Activated CD8-positive, alpha-beta memory T cell treated with anti-CD3 and anti-CD28 coated beads, Interleukin-2, amount 50 U/mL, for 1 hour (primary cell): ENCODE data around the gene RIOK3.
A peak's percentile ranks its signal among the peaks of the same experiment; 100 is the strongest.
"Not testable (repeated sequence)": the region's sequence is repeated elsewhere in the genome, so short reads cannot be mapped to it uniquely, and the experiment has no call there.

Experiments
- DNase-seq: peaks from one replicate; pipeline ENCODE4 v3.0.0-alpha.2; 2020; ENCODE audit errors: extremely low read depth

Gene RIOK3

DNA sequence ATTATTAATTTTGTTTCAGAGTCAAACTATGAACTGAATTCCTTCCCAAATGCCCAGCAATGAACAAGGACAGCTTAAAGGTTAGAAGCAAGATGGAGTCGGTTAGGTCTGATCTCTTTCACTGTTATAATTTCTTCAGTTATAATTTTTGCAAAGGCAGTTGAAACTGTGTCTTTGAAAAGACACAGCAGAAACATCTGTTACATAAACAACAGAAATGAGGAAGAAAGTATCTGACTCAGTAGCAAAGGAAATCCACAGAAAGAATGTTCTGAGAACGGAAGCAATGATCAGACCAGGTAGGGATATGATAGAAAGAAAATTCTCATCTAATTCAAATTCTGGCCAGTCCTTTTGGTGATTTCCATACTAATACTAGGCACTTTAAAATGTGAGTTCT, 45.0 kb downstream of the RIOK3 start:
- no peak for DNase-seq

DNA sequence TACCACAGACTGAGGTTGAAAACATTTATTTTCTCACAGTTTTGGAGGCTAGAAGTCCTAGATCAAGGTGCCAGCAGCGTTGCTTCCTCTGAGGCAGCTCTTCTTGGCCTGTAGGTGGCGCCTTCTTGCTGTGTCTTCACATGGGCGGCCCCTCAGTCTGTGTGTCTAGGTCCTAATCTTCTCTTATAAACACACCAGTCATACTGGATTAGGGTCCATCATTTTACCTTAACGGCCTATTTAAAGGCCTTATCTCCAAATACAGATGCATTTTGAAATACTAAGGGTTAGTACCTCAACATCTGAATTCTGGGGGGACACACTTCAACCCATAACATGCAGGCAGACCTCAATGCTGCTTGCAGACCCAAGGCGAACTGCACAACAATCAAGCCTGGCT, 45.8 kb downstream of the RIOK3 start:
- peak; percentile 56 for DNase-seq

DNA sequence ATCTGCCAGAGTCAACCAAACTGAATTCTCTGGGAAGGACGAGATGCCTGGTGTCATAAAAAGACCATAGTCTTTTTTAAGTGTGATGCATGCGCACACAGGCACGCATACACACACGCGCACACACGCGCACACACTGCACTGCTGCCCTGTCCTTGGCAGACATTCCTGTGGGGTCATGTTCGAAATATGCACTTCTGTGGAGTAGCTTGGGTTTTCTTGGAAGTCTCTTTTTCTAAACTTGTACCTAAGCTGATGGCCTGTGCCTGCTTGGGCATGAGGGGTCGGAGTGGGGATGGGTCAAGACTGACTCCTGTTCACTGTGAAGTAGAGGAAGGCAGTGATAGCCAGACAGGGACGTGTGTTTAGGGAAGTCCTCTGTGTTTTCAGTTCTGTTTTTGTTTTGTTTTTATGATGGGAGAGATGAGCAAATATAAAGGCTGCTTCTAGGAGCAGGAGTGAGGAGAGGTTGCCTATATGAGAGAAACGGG, 46.2 kb downstream of the RIOK3 start:
- no peak for DNase-seq

DNA sequence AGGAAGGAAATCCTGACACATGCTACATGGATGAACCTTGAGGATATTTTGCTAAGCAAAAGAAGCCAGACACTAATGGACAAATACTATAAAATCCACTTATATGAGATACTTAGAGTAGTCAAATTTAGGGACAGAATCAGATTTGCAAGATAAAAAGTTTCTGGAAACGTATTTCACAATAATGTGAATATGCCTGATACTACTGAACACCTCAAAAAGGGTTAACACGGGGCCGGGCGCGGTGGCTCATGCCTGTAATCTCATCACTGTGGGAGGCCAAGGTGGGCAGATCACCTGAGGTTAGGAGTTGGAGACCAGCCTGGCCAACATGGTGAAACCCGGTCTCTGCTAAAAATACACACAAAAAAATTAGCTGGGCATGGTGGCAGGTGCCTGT, 48.5 kb downstream of the RIOK3 start:
- no peak for DNase-seq

DNA sequence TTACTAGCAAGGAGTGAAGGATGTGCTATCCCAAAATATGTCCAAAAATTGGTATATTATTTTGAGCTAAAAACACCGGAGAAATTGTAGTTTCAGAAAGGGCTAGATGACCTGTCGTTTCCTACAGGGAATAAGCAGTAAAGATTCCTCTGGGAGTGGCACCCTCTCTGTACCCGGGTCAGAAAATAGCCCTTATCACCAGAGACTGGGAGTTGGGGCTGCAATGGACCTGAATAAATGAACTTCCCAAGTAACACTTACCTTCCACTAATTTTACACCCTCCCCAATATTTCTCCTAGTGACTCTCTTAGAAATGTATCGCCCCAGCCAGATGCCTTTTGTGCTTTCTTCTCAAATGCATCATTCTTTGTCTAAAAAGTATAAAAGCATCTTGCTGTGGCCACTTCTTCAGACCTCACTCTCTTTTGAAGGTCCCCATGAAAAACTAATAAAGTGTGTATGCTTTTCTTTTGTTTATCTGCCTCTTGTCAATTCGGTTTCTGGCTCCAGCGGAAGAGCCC, 49.5 kb downstream of the RIOK3 start:
- no peak for DNase-seq

DNA sequence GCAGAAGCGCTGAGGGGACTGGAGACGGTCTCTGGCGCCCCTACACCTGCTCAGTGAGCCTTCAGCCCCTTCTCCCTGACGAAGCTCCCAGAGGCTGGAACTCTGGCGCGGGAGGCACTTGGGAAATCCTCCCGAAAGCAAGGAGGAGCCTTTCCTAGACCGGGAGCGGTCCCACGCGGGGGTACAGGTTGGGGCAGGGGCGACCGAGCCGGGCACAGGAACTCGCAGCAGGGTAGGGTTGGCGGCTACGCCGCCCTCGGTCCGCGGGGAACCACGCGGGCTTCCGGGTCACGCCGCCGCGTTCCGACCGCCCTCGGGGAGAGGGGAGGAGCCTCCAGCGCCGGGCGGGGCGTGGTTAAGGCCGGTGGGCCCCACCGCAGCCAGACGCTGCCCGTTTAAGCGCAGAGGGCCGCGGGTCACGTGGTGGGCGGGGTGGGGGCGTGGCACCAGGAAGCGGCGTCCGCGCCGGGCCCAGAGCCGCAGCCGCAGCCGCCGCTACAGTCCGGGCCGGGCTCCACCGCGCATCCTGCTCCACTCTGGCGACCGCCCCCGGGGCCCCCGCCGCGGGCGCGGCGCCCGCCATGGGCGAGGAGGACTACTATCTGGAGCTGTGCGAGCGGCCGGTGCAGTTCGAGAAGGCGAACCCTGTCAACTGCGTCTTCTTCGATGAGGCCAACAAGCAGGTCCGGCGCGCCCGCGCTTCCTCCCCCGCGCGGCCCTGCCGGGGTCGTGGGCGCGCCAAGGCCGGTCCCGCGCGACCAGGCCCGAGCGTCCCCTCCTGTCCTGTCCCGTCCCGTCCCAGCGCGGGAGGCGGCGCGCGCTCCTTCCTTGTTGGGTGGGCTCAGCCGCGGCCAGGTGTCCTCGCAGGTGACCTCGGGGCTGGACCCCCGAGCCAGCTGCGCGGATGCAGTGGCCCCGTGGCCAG, 50.2 kb downstream of the RIOK3 start, which contains the start of gene RMC1:
TSS of gene RMC1 (plus strand) at position 474 of the 925 bp plus-strand sequence. CDS start at position 582, 108 bp downstream.
- peak; percentile 83 for DNase-seq

DNA sequence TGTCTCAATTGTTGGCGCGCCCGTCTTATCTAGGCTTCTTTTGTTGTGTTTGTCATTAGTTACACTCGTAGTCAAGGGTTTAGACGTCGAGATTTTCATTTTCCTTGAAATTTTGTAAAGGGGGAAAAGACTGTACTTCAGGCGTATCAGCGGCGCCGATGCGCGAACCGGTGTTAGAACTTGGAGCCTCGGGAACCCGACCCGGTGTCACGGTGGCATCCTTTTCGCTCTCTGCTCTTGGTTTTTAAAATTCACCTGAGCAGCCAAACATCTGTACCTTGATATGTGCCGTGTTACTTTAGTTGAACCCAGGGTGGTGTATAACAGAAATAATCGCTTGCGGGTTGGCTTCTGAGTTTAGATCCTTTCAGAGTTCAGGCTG, 50.9 kb downstream of the RIOK3 start:
- DNase-seq: no peak

DNA sequence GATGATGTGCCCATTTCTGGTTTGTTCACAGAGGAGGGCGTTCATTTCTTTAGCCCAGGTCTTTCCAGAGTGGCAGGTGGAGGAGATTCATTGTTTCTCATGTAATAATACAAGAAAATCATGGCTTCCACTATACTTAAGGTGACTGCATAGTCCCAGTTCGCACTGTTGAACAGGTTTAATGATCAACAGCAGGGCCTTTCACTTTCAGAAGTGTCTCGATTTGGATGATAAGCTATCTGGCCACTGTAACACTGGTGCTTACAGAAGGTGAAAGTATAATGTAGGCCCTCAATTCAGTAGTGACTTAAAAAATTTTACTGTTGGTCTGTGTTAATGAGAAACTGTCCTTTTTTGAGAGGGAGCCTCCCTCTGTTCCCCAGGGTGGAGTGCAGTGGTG, 51.6 kb downstream of the RIOK3 start:
- DNase-seq: no peak

DNA sequence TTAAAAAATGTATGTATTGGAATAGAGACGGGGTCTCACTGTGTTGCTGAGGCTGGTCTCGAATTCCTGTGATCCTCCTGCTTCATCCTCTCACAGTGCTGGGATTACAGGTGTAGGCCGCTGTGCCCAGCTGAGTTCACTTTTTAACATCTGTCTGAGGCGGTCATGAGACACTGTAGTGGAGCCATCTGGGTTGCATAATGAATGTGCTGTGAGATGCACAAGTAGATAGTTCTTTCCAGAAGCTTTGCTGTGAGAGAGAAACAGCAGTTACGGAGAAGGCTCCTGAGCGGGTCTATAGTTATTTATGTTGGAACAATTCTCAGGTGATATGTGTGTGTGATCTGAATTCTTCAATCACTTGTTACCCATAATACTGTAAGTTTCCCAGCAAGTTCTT, 53.3 kb downstream of the RIOK3 start:
- DNase-seq: no peak

DNA sequence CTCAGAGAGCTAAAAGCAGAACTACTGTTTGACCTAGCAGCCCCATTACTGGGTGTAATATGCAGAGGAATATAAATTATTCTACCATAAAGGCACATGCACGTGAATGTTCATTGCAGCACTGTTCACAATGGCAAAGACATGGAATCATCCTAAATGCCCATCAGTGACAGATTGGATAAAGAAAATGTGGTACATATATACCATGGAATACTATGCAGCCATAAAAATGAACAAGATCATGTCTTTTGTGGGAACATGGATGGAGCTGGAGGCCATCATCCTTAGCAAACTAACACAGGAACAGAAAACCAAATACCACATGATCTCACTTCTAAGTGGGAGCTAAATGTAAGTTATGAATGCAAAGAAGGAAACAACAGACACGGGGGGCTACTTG, 57.8 kb downstream of the RIOK3 start:
- DNase-seq: not testable (repeated sequence)

DNA sequence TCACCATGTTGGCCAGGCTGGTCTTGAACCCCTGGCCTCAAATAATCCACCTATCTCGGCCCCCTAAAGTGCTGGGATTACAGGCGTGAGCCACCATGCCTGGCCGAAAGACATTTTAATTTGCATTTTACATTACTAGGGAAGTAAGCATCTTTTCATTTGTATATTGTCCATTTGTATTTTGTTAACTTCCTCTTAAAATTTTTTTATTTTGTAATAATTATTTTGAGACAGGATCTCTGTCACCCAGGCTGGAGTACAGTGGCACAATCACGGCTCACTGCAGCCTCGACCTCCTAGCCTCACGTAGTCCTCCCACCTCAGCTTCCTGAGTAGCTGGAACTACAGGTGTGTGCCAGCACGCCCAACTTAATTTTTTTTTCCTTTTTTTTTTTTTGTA, 59.1 kb downstream of the RIOK3 start:
- not testable (repeated sequence) for DNase-seq

DNA sequence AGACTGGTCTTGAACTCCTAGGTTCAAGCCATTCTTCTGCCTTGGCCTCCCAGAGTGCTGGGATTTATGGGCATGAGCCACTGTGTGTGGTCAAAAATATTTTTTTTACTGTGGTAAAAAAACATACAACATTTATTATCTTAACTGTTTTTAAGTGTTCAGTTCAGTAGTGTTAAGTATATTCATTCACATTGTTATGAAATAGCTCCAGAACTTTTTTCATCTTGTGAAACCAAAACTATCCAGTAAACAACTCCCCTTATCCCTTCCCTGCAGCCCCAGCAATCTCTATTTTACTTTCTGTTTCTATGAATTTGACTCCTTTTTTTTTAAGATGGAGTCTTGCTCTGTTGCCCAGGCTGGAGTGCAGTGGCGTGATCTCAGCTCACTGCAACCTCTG, 59.6 kb downstream of the RIOK3 start:
- no peak for DNase-seq

DNA sequence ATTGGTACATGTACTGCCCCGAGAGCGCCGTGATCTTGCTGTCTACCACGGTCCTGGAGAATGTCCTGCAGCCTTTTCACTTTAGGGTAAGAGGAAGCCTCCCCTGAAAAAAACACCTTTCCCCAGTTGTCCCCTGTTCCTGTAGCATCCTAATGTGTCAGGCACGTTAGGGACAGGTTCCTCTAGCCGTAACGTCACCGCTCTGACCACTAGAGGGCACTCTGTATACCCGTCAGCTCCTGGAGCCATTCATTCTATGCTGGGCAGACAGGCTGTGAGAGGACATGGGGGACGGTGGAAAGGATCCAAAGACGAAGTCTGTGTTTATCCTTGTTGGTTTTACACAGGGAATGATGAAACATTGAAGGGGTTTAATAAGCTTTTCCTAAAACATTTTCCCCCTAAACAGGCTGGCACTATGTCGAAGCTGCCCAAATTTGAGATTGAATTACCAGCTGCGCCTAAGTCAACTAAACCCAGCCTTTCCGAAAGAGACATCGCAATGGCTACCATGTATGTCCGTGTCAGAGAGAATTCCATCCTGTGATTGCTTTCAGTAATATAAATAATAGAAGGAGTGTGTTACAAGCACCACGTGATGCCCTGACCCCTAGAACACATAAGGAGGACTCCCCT, 62.9 kb downstream of the RIOK3 start:
- peak; percentile 46 for DNase-seq

DNA sequence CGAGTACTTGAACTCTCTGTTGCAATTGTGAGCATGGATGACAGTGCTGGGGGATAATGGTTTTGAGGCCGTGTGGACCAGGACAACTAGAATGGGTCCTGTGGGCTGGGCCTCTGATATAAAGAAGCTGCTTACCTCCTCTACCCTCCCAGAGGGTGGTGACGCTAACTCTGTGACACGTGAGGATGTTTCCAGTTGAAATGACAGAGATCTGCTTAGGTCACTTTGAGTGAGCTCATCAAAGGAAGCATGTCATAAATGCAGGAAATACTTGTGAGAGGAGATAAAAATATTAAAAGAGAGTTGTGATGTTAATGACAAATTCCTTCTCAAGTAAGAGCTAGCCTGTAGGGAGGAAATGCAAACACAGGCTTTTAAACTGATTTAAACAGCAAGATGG, 66.6 kb downstream of the RIOK3 start:
- DNase-seq: no peak

DNA sequence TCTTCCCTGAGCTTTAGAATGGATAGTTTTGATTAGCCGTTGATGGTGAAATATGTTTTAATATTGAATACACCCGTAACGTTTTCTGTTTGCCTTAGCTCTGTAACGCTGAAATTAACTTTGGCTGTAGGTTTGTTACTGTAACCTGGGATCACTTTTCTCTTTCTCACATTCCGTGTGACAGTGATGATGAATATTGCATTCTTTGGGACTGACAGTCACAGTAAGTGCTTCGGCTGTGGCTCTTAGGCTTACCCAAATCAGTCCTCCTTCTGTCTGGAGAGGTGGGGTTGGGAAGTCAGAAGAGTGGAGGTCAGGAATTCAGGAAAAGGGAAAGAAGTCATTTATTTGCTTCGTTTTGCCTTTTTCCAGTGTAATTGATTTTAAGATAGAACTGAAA, 68.2 kb downstream of the RIOK3 start:
- DNase-seq: no peak

DNA sequence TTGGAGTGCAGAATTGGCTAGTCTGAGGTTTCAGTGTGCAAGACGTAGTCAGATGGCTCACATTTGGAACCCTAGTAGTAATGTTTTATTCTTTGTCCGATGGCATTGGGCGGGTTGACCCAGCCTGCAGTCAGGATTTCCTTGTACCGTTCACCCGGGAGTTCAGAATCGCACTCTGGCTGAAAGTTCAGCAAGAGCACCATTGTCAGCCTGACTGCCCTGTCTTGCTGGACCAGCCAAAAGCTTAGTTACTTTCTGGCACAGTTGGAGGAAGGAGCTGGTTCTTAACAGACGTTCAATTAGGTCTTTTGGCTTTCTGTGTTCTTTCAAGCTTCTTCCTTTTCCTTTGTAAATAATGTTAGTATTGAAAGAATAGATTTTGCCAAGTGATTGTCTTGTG, 68.8 kb downstream of the RIOK3 start:
- no peak for DNase-seq

DNA sequence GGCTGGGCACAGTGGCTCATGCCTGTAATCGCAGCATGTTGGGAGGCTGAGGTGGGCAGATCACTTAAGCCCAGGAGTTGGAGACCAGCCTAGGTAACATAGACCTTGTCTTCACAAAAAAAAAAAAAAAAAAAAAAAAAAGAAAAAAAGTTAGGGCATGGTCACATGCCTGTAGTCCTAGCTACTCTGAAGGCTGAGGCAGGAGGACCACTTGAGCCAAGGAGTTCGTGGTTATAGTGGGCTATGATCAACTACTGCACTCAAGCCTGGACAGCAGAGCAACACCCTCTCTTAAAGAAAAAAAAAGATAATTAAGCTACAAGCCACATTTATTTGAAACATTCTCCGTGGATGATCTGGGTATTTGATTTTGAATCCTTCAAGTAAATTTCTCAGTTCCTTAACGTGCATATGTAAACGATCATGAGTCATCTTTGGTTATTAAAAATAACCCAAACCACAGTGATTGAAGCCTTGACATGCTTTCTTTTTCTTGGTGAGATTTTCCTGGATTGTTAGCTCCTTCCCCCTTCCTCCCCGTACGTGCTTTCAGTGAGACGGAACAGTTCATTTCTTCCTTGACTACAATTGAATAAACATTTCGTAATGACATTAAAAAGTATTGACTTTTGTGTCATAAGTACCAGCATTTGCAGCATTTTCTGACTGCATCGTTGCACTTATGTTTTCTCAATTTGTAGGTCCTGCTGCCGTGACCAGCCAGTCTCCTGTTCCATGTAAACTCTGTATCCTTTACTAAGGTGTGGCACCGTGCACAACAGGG, 70.5 kb downstream of the RIOK3 start:
- no peak for DNase-seq

DNA sequence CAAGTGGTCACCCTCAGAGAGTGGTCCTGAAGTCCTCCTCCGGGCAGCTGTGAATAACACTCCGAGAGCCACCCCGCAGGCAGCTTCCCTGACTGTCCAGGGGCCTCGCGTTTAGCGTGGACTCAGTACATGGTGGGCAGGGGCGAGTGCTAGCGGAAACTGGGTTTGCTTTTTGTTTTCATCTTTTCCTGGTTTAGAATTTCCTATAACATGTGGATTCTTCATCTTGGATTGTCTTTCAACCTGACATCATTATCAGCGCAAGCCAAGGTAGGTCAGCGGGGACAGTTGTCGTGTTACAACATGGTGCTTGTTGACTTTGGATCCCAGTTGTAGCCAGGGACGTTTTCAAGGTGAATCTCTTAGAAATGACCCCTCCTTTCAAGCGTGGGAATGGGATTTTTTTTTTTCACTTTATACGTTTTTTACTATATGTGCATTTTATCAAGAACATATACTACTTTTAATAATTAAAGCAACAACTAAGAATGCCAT, 71.2 kb downstream of the RIOK3 start:
- DNase-seq: no peak

DNA sequence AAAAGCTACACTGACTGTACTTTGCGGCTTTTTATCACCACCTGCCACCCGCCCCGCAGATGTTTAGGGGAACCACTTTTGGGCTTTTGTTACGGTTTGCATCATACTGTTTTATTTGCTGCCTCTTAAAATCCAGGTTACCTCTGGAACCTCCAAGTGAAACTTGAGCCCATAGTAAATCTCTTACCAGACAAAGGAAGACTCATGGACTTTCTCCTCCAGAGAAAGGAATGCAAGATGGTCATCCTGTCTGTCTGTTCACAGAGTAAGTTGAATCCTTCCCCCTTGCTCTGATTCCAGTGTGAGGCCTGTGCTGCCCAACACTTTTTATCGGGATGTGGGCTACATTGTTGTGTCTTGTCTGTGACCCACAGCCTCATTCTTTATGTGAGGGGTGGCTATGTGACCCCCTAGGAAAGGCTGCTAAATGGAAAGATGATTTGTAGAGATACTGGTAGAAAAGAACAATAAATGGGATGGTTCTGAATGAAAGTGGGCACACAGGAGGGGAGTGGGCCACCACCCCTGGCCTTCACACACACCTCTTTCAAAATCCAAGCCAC, 73.5 kb downstream of the RIOK3 start:
- no peak for DNase-seq

DNA sequence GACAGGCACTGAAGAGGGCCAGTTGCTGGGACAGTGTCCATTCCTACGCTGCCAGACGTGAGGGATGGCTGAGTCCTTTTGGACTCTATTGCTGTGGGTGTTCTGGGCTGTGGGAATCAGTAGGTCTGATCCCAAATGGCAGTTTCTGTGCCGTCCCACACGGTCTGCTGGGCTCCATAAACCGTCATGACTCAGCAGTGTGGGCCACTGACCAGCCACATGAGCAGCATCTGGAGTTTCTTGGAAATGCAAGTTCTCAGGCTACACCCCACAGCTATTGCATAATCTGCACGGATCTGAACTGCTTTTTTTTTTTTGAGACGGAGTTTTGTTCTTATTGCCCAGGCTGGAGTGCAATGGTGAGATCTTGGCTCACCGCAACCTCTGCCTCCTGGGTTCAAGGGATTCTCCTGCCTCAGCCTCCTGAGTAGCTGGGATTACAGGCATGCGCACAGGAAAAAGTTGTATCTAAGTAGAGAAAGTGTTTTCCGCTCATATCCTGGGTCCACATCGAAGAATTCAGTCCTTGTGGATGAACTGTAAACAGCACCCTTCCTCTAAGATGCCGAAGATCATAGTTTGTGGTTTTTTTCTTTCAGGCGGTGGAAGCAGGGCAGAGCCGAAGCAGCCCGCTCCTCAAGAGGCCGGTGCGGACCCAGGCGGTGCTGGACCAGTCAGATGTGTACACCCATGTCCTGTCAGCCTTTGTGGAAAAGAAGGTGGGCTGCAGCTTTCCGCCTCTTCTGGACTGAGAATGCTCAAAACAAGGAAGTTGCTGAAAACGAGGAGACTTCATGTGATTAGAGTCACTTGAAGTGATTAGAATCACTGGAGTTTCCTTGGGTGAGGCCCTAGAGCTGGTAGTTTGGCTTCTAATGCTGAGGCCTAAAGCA, 75.7 kb downstream of the RIOK3 start:
- DNase-seq: no peak
